ENCODE measurements around the gene PLA2G4E. TPM values are rescaled to one million over a fixed set of nuclear protein-coding genes. Genes with fewer than 3 reads are reported as not detected.

Gene PLA2G4E
- total RNA-seq, 2 donors from 2014 or later, result not detected

DNA sequence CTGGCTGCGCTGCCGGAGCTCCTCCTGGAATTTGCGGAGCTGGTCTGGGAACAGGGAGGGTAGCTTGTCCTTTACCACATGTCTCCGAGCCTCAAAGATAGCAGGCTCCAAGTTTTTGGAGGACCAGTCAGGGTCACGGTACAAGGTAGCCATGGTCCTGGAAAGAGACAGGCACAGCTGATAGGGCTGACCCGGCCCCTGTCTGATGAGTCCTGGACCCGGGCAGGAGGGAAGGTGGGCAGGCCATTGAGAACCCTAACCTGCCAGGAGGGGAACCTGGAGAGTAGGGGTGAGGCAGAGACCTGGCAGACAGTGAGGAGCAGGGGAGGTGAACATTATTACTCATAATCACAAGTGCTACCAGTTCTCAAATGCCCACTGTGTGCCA is 28.0 kb downstream of the PLA2G4E start:
- Mint-ChIP-seq H3K9me3 (no peaks in the 10 kb centered on the region), H3K27me3 (ENCODE audit: insufficient read depth) (no peaks in the 10 kb centered on the region), H3K36me3 (ENCODE audit: low read depth) (no peaks in the 10 kb centered on the region), H3K27ac (no peak overlapping the region), H3K4me3 (no peak overlapping the region), H3K4me1 (peaks cover 12% of the 10 kb centered on the region)
- WGBS, 2 experiments (ENCODE audit: insufficient coverage in 1 of 2, insufficient read length in 1 of 2), result 95 to 97% methylated on average over 4 to 7 of the region's 7 CpGs
- H3K9me3 ChIP-seq (ENCODE audit: control insufficient read depth, low read length), result no peaks in the 10 kb centered on the region
- H3K4me1 ChIP-seq (ENCODE audit: control insufficient read depth, insufficient read depth, low read length), result peaks cover 7% of the 10 kb centered on the region
- H3K27ac ChIP-seq (ENCODE audit: low read depth, low read length), result no peak overlapping the region
- H3K27me3 ChIP-seq (ENCODE audit: control insufficient read depth, insufficient read depth, low read length, poor library complexity, severe bottlenecking), result no peaks in the 10 kb centered on the region
- no peaks in the 10 kb centered on the region for H3K36me3 ChIP-seq (ENCODE audit: control insufficient read depth, insufficient read depth, low read length)
- no peak overlapping the region for H3K9ac ChIP-seq (ENCODE audit: extremely low read depth, low read length, poor library complexity, severe bottlenecking)
- no peak for DNase-seq
- H3K4me3 ChIP-seq (ENCODE audit: low read length), result no peak overlapping the region
- TF ChIP-seq, protein P1, sequence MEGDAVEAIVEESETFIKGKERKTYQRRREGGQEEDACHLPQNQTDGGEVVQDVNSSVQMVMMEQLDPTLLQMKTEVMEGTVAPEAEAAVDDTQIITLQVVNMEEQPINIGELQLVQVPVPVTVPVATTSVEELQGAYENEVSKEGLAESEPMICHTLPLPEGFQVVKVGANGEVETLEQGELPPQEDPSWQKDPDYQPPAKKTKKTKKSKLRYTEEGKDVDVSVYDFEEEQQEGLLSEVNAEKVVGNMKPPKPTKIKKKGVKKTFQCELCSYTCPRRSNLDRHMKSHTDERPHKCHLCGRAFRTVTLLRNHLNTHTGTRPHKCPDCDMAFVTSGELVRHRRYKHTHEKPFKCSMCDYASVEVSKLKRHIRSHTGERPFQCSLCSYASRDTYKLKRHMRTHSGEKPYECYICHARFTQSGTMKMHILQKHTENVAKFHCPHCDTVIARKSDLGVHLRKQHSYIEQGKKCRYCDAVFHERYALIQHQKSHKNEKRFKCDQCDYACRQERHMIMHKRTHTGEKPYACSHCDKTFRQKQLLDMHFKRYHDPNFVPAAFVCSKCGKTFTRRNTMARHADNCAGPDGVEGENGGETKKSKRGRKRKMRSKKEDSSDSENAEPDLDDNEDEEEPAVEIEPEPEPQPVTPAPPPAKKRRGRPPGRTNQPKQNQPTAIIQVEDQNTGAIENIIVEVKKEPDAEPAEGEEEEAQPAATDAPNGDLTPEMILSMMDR (conservative IDR thresholded peaks at IDR 0.05), result no peak

DNA sequence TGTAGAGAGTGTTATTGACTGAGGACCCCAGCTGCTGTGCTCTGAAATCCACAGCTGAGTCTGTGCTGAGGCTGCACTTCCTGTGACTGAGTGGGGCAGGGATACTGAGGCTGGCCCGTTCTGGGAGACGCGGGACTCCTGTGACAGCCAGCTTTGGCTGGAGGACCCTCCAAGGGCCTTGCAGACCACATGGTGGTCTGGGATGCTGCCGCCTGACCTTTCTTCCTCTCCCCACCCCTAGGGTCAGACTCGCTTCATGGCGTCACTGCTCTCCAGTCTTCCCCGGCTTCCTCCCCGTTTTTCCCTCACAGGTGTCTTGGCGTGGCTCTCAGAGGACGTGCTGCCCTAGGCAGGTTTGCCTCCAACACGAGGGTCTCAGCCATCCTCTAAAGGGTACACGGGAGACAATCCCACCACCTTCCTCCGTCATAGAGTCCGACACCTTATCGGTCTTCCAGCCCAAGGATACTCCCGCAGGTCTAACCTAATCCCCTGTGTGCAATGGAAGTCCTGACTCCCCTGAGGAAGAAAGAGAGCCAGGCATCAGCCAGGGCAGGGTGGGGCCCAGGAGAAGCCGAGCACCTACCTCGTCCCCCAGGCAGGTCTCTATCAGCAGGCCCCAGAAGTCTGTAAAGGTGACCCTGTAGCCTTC is 28.6 kb downstream of the PLA2G4E start:
- Histone ChIP-seq H3K36me3 (ENCODE audit: control insufficient read depth, insufficient read depth, low read length) (no peaks in the 10 kb centered on the region), H3K9ac (ENCODE audit: extremely low read depth, low read length, poor library complexity, severe bottlenecking) (no peak overlapping the region), H3K27me3 (ENCODE audit: control insufficient read depth, insufficient read depth, low read length, poor library complexity, severe bottlenecking) (no peaks in the 10 kb centered on the region), H3K4me1 (ENCODE audit: control insufficient read depth, insufficient read depth, low read length) (peaks cover 7% of the 10 kb centered on the region), H3K27ac (ENCODE audit: low read depth, low read length) (no peak overlapping the region), H3K4me3 (ENCODE audit: low read length) (no peak overlapping the region), H3K9me3 (ENCODE audit: control insufficient read depth, low read length) (no peaks in the 10 kb centered on the region)
- Mint-ChIP-seq H3K36me3 (ENCODE audit: low read depth) (no peaks in the 10 kb centered on the region), H3K4me3 (no peak overlapping the region), H3K4me1 (peaks cover 8% of the 10 kb centered on the region), H3K9me3 (no peaks in the 10 kb centered on the region), H3K27ac (no peak overlapping the region), H3K27me3 (ENCODE audit: insufficient read depth) (no peaks in the 10 kb centered on the region)
- no peak for DNase-seq
- WGBS, 2 experiments (ENCODE audit: insufficient coverage in 1 of 2, insufficient read length in 1 of 2), result 84 to 92% methylated on average over 11 to 18 of the region's 18 CpGs
- TF ChIP-seq, protein P1 (conservative IDR thresholded peaks at IDR 0.05), result no peak

DNA sequence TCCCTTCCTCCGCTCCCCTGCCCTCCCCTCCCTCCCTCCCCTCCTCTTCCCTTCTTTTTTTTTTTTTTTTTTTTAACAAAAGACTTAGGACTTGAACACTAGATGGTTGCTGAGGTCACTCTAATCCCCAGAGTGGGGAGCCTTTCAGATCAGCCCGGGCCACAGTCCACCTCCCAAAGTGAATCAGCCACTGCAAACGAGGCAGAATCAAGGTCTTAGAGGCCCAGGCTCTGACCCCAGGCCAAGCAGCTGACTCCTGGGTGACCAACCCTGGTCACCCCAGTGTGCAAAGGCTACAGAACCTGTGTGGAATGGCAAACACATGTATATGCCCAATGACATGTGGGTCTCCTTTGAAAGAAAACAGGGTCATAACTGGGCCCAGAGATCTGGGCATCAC is 30.2 kb downstream of the PLA2G4E start:
- no peak overlapping the region for H3K9ac ChIP-seq (ENCODE audit: extremely low read depth, low read length, poor library complexity, severe bottlenecking)
- no peak overlapping the region for H3K27ac ChIP-seq (ENCODE audit: low read depth, low read length)
- Mint-ChIP-seq H3K4me1 (peaks cover 8% of the 10 kb centered on the region), H3K9me3 (no peaks in the 10 kb centered on the region), H3K4me3 (no peak overlapping the region), H3K27me3 (ENCODE audit: insufficient read depth) (no peaks in the 10 kb centered on the region), H3K27ac (no peak overlapping the region), H3K36me3 (ENCODE audit: low read depth) (no peaks in the 10 kb centered on the region)
- H3K36me3 ChIP-seq (ENCODE audit: control insufficient read depth, insufficient read depth, low read length), result no peaks in the 10 kb centered on the region
- no peaks in the 10 kb centered on the region for H3K27me3 ChIP-seq (ENCODE audit: control insufficient read depth, insufficient read depth, low read length, poor library complexity, severe bottlenecking)
- H3K4me1 ChIP-seq (ENCODE audit: control insufficient read depth, insufficient read depth, low read length), result peaks cover 7% of the 10 kb centered on the region
- peak; percentile 33 for DNase-seq
- 60 to 81% methylated on average over 2 to 3 of the region's 3 CpGs for WGBS, 2 experiments (ENCODE audit: insufficient coverage in 1 of 2, insufficient read length in 1 of 2)
- H3K9me3 ChIP-seq (ENCODE audit: control insufficient read depth, low read length), result no peaks in the 10 kb centered on the region
- TF ChIP-seq, protein P1 (conservative IDR thresholded peaks at IDR 0.05), result no peak
- no peak overlapping the region for H3K4me3 ChIP-seq (ENCODE audit: low read length)
